Dermis blood vessel endothelial cell (primary cell): ENCODE data around the gene AKT3. TPM values are rescaled to one million over a fixed set of nuclear protein-coding genes. Genes with fewer than 3 reads are reported as not detected.
"Not testable (repeated sequence)": the region's sequence is repeated elsewhere in the genome, so short reads cannot be mapped to it uniquely, and the experiment has no call there.

ENCODE experiments used
- DNase-seq: peaks from one replicate; pipeline ENCODE4 v3.0.0; 2010
- total RNA-seq: library from RNA; depleted of rRNA; stranded (reverse); fragments of >200 nt; gene quantifications from 2 replicates; pipeline ENCODE4 v1.2.3, GENCODE V29; 2014

The AKT3 gene
- total RNA-seq, 1 donor from 2014 or later: 86.4 TPM

GRCh38 chr1:243772361-243773050 lies 77.5 kb downstream of the AKT3 start:
- DNase-seq: not testable (repeated sequence)

DNA sequence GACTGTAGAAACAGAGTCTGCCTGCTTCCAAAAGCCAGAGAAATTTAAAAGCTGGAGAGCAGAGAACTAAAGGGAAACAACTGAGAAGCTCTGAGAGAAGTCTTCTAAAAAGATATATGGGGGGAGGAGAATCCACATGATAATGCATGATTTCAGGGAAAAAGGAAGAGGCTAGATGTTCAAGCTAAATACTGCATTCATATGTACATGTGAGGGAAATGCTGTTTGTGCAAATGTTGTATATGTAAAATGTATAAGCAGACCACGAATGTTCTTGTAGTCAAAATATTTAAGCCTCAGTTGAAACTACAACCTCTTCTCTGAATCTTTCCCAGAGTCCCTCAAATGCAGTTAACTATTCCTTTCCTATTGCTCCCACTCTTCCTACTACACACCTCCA lies 79.2 kb downstream of the AKT3 start:
- DNase-seq: no peak

- no peak for DNase-seq
These were observed 84.4 kb downstream of the AKT3 start for GRCh38 chr1:243765676-243766075.

GRCh38 chr1:243763806-243764205 lies 86.2 kb downstream of the AKT3 start:
- no peak for DNase-seq

- no peak for DNase-seq
These were observed 91.4 kb downstream of the AKT3 start for GRCh38 chr1:243758647-243759046.

- DNase-seq: no peak
These were observed 93.5 kb downstream of the AKT3 start for GRCh38 chr1:243756529-243756928.

DNA sequence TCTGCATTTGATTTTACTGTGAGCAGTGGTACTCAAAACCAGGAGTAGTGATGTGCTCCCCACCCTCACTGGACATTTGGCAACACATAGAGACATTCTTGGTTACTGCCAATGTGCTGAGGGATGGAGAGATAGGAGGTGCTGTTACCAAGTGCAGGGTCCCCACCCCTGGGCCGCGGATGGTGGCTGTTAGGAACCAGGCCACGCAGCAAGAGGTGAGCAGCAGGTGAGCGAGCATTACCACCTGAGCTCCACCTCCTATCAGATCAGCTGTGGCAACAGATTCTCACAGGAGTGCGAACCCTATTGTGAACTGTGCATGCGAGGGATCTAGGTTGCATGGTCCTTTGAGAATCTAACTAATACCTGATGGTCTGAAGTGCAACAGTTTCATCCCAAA lies 95.7 kb downstream of the AKT3 start:
- no peak for DNase-seq

GRCh38 chr1:243751506-243751905 lies 98.5 kb downstream of the AKT3 start:
- DNase-seq: peak; percentile 13

GRCh38 chr1:243748706-243749283 lies 101.2 kb downstream of the AKT3 start:
- DNase-seq: peak; percentile 88

GRCh38 chr1:243748227-243748626 lies 101.8 kb downstream of the AKT3 start:
- no peak for DNase-seq

- no peak for DNase-seq
These were observed 103.3 kb downstream of the AKT3 start for GRCh38 chr1:243746751-243747150.

DNA sequence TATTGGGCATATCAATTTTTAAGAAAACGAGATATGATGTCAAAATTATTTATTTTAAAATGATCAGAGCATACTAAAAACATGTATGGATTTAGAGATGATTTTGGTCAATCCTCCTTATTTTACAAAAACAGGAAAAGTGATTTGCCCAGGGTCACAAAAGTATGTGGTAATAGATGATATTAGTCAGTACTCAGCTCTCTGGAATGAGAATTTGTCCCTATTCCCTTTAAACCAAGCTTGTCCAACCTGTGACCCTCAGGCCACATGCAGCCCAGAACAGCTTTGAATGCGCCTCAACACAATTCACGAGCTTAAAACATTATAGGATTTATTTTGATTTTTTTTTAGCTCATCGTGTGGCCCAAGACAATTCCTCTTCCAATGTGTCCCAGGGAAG lies 104.7 kb downstream of the AKT3 start:
- peak; percentile 35 for DNase-seq

DNA sequence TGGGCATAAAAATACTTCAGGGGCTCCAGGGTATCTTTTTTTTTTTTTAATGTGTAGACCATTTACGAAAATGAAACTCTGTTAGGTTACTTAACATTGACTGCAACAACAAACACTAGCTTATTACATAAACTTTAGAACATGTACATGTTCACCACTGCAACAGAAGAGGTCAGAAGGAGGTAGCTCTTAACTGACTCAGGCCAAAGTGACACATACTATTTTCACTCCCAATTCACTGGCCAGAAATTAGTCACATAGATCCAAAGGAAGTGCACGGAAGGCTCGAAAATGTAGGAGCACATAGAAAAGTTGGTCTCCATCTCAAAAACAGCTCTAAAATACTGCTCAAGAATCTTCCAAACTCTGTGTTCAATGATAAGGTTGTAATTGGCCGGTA lies 107.2 kb downstream of the AKT3 start:
- peak; percentile 73 for DNase-seq

GRCh38 chr1:243740255-243740999 lies 109.6 kb downstream of the AKT3 start:
- DNase-seq: no peak

DNA sequence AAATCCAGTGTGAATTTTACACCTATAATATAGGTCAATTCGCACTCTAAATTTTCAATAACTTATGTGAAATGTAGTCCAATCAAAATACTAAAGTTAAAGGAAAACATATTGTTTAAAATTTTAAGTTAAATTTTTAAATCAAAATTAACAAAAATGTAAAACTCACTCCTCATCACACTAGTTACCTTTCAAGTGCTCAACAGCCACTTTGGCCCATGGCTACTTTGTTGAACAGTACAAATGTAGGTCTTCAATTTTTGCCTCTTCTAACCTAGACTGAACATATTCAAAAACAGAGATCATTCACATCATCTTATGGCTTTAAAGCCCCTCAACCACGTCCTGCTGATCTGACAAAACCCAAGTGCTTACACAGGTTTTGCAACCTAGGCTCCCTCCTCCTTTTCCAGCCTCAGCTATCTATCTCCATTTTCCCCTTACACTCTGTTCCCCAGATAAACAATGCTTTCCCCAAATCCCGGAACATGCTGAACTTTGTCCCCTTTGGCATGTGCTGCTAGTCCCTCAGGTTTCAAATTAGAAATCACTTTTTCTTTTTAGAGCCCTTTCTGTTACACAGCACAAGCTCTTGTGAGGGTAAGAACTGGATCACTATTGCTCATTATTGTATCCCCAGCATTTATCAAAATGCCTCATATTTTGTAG lies 110.6 kb downstream of the AKT3 start:
- no peak for DNase-seq

- DNase-seq: no peak
These were observed 112.0 kb downstream of the AKT3 start for GRCh38 chr1:243738020-243738419.

- DNase-seq: no peak
These were observed 114.6 kb downstream of the AKT3 start for GRCh38 chr1:243735457-243735856.

DNA sequence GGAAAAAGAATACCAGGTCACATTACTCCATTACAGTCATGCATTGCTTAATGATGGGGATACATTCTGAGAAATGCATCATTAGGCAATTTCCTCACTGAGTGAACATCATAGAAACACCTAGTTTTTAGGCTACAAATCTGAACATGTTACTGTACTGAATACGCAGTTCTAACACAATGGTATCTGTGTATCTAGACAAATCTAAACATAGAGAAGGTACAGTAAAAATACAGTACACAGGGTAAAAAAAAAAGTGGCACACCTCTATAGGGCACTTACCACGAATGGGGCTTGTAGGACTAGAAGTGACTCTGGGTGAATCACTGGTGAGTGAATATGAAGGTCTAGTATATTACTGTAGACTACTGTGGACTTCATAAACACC lies 115.7 kb downstream of the AKT3 start:
- DNase-seq: no peak

DNA sequence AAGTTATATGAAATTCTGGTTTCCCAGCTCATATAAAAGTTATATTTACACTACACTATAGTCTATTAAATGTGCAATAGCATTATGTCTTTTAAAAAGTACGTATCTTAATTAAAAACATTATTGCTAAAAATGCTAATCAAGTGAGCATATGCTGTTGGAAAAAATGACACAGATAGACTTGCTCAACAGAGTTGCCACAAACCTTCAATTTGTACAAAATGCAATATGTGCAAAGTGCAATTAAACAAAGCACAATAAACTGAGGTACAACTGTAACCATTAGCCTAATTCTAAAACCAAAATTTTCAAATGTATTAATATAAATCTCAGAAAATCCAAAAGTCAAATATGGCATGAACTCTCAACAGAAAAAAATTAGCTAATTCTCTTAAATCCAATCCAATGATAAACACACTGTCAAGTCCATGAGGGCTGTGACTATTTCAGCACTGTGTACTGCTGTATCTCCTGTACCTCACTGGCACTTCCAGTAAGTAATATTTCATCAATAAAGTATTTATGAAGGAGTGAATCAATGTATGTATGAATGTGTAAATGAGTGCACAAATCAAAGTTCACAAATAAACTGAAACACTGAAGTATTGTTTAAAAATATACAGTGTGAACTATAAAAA lies 116.3 kb downstream of the AKT3 start:
- DNase-seq: no peak

GRCh38 chr1:243732637-243733036 lies 117.4 kb downstream of the AKT3 start:
- peak; percentile 33 for DNase-seq

DNA sequence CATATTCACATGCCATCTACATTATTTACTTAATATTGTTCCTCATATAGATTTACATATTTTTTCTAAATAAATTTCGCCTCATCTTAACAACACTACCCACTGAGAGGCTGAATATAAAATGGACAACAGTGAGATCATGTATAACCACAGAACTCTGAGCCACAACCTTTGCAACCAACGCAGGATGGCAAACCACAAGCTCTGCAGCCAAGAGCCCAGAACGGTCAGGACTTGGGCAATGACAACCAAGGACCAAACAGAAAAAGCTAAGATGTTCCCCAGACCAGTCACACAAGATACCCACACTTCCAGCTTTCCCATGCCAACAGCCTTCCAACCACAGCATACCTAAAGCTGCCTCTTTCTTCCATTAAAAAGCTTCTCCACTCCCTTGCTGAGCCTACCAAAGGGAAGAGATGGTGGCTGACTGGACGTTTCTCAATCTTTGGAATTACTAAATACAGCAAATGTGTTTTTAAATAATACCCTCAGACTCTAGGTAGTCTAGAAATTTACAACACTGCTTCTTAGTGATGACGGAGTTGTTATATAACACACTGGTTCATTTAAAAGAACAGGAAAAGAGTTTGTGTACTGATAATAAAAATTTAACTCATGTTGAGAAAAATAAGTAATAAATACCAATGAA lies 117.9 kb downstream of the AKT3 start:
- no peak for DNase-seq

DNA sequence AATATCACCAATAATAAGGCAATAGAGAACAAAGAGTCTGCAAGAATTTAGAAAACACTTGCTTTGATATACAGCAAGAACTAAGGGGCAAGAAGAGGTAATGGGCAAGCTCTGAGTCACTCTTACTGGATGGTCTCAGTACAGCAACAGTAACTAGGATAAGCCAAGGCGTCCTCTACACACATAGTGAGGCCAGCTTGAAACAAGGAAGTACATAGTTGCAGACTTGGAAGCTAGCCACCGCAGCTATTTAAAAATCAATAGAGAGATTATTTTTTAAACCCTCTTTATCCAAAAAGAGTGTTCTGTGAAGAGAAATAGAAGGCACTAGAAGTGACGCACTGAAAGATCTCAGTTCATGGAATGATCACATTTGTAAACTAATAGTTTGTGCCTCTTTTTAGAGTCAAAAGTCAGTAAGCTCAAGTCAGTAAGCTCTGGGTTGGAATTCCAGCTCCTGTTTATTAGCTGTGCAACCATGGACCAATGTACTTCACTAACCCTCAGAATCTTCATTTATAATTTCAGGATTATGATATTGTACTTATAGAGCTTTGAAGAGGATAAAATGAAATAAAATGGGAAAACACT lies 118.6 kb downstream of the AKT3 start:
- peak; percentile 61 for DNase-seq
